Measurements from ENCODE around the gene CNTNAP2. TPM values are rescaled to one million over a fixed set of nuclear protein-coding genes. Genes with fewer than 3 reads are reported as not detected.

The CNTNAP2 gene
- total RNA-seq, 2 experiments from 2014 or later, result not detected

DNA sequence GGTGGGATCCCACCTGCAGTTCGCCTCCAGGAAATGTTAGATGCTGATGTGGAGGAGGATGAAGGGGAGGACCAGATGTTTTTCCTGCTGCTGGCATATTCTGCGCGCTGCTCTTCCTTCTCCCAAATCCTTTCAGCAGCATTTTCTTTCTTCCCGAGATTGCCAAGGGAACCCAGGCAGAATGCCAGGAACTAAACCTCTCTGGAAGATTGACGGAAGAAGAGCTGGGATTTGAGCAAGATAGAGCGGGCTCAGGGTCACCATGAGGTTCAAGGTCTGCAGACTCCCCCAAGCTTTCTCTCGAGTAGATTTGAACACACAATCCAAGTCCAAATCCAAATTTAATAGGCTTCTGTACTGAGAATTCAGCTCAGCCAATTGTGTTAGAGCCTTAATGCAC lies 2128.8 kb downstream of the CNTNAP2 start:
- H3K4me3 Mint-ChIP-seq, result no peak overlapping the region
- Histone ChIP-seq H3K4me1 (ENCODE audit: insufficient read depth, low read length) (peaks cover 3% of the 10 kb centered on the region), H3K36me3 (ENCODE audit: insufficient read depth, low read length) (no peaks in the 10 kb centered on the region), H3K27ac (ENCODE audit: low read depth in 1 of 2, low read length in 2 of 2) (no peak overlapping the region), H3K9me3 (ENCODE audit: control insufficient read depth in 1 of 2, insufficient read depth in 1 of 2, low read length in 2 of 2) (peaks cover 0 to 4% of the 10 kb centered on the region in 2 experiments), H3K4me3 (ENCODE audit: low read length) (no peak overlapping the region), H3K27me3 (ENCODE audit: control insufficient read depth in 1 of 2, insufficient read depth in 2 of 2, low read length in 2 of 2) (peaks cover 2 to 5% of the 10 kb centered on the region in 2 experiments)
- H3K4me1 Mint-ChIP-seq (ENCODE audit: low read depth), result no peaks in the 10 kb centered on the region
- no peaks in the 10 kb centered on the region for H3K36me3 Mint-ChIP-seq (ENCODE audit: low read depth)
- no peak overlapping the region for H3K27ac Mint-ChIP-seq
- CTCF ChIA-PET, result no interaction called here
- intact Hi-C loops (cut with DNase I, micrococcal nuclease), result no loop called here
- TF ChIP-seq, protein P1, sequence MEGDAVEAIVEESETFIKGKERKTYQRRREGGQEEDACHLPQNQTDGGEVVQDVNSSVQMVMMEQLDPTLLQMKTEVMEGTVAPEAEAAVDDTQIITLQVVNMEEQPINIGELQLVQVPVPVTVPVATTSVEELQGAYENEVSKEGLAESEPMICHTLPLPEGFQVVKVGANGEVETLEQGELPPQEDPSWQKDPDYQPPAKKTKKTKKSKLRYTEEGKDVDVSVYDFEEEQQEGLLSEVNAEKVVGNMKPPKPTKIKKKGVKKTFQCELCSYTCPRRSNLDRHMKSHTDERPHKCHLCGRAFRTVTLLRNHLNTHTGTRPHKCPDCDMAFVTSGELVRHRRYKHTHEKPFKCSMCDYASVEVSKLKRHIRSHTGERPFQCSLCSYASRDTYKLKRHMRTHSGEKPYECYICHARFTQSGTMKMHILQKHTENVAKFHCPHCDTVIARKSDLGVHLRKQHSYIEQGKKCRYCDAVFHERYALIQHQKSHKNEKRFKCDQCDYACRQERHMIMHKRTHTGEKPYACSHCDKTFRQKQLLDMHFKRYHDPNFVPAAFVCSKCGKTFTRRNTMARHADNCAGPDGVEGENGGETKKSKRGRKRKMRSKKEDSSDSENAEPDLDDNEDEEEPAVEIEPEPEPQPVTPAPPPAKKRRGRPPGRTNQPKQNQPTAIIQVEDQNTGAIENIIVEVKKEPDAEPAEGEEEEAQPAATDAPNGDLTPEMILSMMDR (IDR thresholded peaks at IDR 0.05), result no peak
- peaks cover 44% of the 10 kb centered on the region for H3K27me3 Mint-ChIP-seq
- DNase-seq (no peak), ATAC-seq (ENCODE audit: poor library complexity) (no peak)
- H3K9me3 Mint-ChIP-seq, result no peaks in the 10 kb centered on the region
- POLR2A ChIA-PET, result no interaction called here

DNA sequence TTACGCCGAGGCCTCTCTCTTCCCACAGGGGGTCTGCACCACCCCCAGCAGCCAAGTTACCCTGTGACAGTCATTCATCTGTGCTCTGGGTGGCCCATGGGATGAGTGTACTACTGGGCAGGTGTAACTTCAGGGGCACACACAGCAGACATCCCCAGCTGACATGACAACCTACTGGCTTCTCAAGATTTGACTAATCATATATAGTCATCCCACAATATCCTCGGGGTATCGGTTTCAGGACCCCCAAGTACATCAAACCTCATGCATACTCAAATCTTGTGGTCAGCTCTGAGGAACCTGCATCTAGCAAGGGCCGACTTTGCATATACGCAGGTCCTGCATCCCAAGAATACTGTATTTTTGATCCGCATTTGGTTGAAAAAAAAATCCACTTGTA lies 2137.0 kb downstream of the CNTNAP2 start:
- Histone ChIP-seq H3K4me3 (ENCODE audit: low read length) (no peak overlapping the region), H3K27me3 (ENCODE audit: control insufficient read depth in 1 of 2, insufficient read depth in 2 of 2, low read length in 2 of 2) (peaks cover 0 to 12% of the 10 kb centered on the region in 2 experiments), H3K27ac (ENCODE audit: low read depth in 1 of 2, low read length in 2 of 2) (no peak overlapping the region), H3K4me1 (ENCODE audit: insufficient read depth, low read length) (no peaks in the 10 kb centered on the region), H3K9me3 (ENCODE audit: control insufficient read depth in 1 of 2, insufficient read depth in 1 of 2, low read length in 2 of 2) (peaks cover 6 to 9% of the 10 kb centered on the region in 2 experiments), H3K36me3 (ENCODE audit: insufficient read depth, low read length) (no peaks in the 10 kb centered on the region)
- no peak overlapping the region for H3K27ac Mint-ChIP-seq
- TF ChIP-seq, protein P1 (IDR thresholded peaks at IDR 0.05), result no peak
- peaks cover 43% of the 10 kb centered on the region for H3K27me3 Mint-ChIP-seq
- intact Hi-C loops (cut with DNase I, micrococcal nuclease), result no loop called here
- ChIA-PET POLR2A (no interaction called here), CTCF (no interaction called here)
- no peaks in the 10 kb centered on the region for H3K4me1 Mint-ChIP-seq (ENCODE audit: low read depth)
- DNase-seq (no peak), ATAC-seq (ENCODE audit: poor library complexity) (no peak)
- H3K4me3 Mint-ChIP-seq, result no peak overlapping the region
- no peaks in the 10 kb centered on the region for H3K36me3 Mint-ChIP-seq (ENCODE audit: low read depth)
- H3K9me3 Mint-ChIP-seq, result peaks cover 5% of the 10 kb centered on the region

GRCh38 chr7:148255333-148255732 lies 2138.7 kb downstream of the CNTNAP2 start:
- POLR2A ChIA-PET, result interaction anchor here (0.6 kb wide), 1 partner anchor 54 kb away, joined by 3 read pairs; no protein-coding TSS in a partner anchor
- Mint-ChIP-seq H3K27ac (no peak overlapping the region), H3K4me1 (ENCODE audit: low read depth) (no peaks in the 10 kb centered on the region), H3K36me3 (ENCODE audit: low read depth) (no peaks in the 10 kb centered on the region), H3K27me3 (peaks cover 29% of the 10 kb centered on the region), H3K4me3 (no peak overlapping the region), H3K9me3 (peaks cover 5% of the 10 kb centered on the region)
- no peak overlapping the region for H3K27ac ChIP-seq (ENCODE audit: low read depth in 1 of 2, low read length in 2 of 2)
- no peak for ATAC-seq (ENCODE audit: poor library complexity)
- no peaks in the 10 kb centered on the region for H3K36me3 ChIP-seq (ENCODE audit: insufficient read depth, low read length)
- H3K4me3 ChIP-seq (ENCODE audit: low read length), result no peak overlapping the region
- H3K9me3 ChIP-seq (ENCODE audit: control insufficient read depth in 1 of 2, insufficient read depth in 1 of 2, low read length in 2 of 2), result peaks cover 5 to 6% of the 10 kb centered on the region in 2 experiments
- TF ChIP-seq, protein P1 (IDR thresholded peaks at IDR 0.05), result no peak
- no peaks in the 10 kb centered on the region for H3K4me1 ChIP-seq (ENCODE audit: insufficient read depth, low read length)
- CTCF ChIA-PET, result no interaction called here
- H3K27me3 ChIP-seq (ENCODE audit: control insufficient read depth in 1 of 2, insufficient read depth in 2 of 2, low read length in 2 of 2), result peaks cover 0 to 12% of the 10 kb centered on the region in 2 experiments
- intact Hi-C loops (cut with DNase I, micrococcal nuclease), result loop anchor here in 1 of 2 experiments (5.0 kb wide), 1 partner anchor 712 kb away; no protein-coding TSS in a partner anchor
- DNase-seq, result no peak

Data from CD4-positive, alpha-beta T cell (primary cell).